ENCODE data around the gene TM4SF4. TPM values are rescaled to one million over a fixed set of nuclear protein-coding genes. Genes with fewer than 3 reads are reported as not detected.
A peak's percentile ranks its signal among the peaks of the same experiment; 100 is the strongest.

TM4SF4 gene
- polyA plus RNA-seq, 3 donors = 0.08 TPM; not detected in 2

GRCh38 chr3:149494022-149494758 lies 19.7 kb downstream of the TM4SF4 start:
- Histone ChIP-seq H3K4me1 (ENCODE audit: control insufficient read depth in 1 of 2, insufficient read depth in 2 of 2, low read length in 2 of 2) (peaks cover 7 to 10% of the 10 kb centered on the region in 2 donors), H3K9ac (ENCODE audit: insufficient read depth, low read length, poor library complexity, severe bottlenecking) (no peak overlapping the region), H2AFZ (ENCODE audit: insufficient read depth, low read depth, low read length, poor library complexity, severe bottlenecking) (no peak overlapping the region), H3K36me3 (replicated peaks in 1 of 2; ENCODE audit: control insufficient read depth in 1 of 2, insufficient read depth in 2 of 2, low read length in 2 of 2) (no peaks in the 10 kb centered on the region), H3K79me2 (ENCODE audit: insufficient read depth, low read length) (no peaks in the 10 kb centered on the region), H3K4me2 (replicated peaks; ENCODE audit: extremely low read depth, low read length, poor library complexity, severe bottlenecking) (no peak overlapping the region), H3K4me3 (replicated peaks in 1 of 3; ENCODE audit: low read depth in 2 of 3, low read length in 3 of 3) (no peak overlapping the region), H3K27me3 (ENCODE audit: control insufficient read depth in 2 of 2, insufficient read depth in 2 of 2, low read length in 2 of 2) (peaks cover 6 to 10% of the 10 kb centered on the region in 2 donors), H3K27ac (ENCODE audit: low read depth in 1 of 2, low read length in 2 of 2) (no peak overlapping the region), H3K9me3 (replicated peaks in 1 of 2; ENCODE audit: control insufficient read depth in 1 of 2, insufficient read depth in 1 of 2, low read length in 2 of 2) (no peaks in the 10 kb centered on the region), H4K20me1 (ENCODE audit: insufficient read depth, low read length) (no peaks in the 10 kb centered on the region)
- WGBS (ENCODE audit: insufficient coverage) = 18% methylated on average over 4 of the region's 11 CpGs
- Mint-ChIP-seq H3K4me1 (peaks cover 21% of the 10 kb centered on the region), H3K4me3 (no peak overlapping the region), H3K27ac (no peak overlapping the region), H3K9me3 (peaks cover 0 to 6% (median 2%) of the 10 kb centered on the region in 7 donors), H3K36me3 (no peaks in the 10 kb centered on the region), H3K27me3 (ENCODE audit: low read depth in 3 of 3) (peaks cover 9 to 20% (median 11%) of the 10 kb centered on the region in 3 donors)
- peak; percentile 49 to 66 (median 64) for DNase-seq
- TF ChIP-seq CTCF (IDR thresholded peaks at IDR 0.05) = peak; percentile 89
- intact Hi-C loops (cut with micrococcal nuclease) = loop anchor here in 1 of 2 donors (10.0 kb wide), 2 partner anchors 49 to 221 kb away; no protein-coding TSS in a partner anchor

- intact Hi-C loops (cut with micrococcal nuclease) = loop anchor here in 1 of 2 donors (10.0 kb wide), 2 partner anchors 50 to 220 kb away; no protein-coding TSS in a partner anchor
- Histone ChIP-seq H3K4me1 (ENCODE audit: control insufficient read depth in 1 of 2, insufficient read depth in 2 of 2, low read length in 2 of 2) (peaks cover 7 to 10% of the 10 kb centered on the region in 2 donors), H3K4me2 (replicated peaks; ENCODE audit: extremely low read depth, low read length, poor library complexity, severe bottlenecking) (no peak overlapping the region), H2AFZ (ENCODE audit: insufficient read depth, low read depth, low read length, poor library complexity, severe bottlenecking) (no peak overlapping the region), H3K36me3 (replicated peaks in 1 of 2; ENCODE audit: control insufficient read depth in 1 of 2, insufficient read depth in 2 of 2, low read length in 2 of 2) (no peaks in the 10 kb centered on the region), H3K9me3 (replicated peaks in 1 of 2; ENCODE audit: control insufficient read depth in 1 of 2, insufficient read depth in 1 of 2, low read length in 2 of 2) (no peaks in the 10 kb centered on the region), H3K9ac (ENCODE audit: insufficient read depth, low read length, poor library complexity, severe bottlenecking) (no peak overlapping the region), H3K27me3 (ENCODE audit: control insufficient read depth in 2 of 2, insufficient read depth in 2 of 2, low read length in 2 of 2) (peaks cover 6 to 10% of the 10 kb centered on the region in 2 donors), H3K4me3 (replicated peaks in 1 of 3; ENCODE audit: low read depth in 2 of 3, low read length in 3 of 3) (no peak overlapping the region), H4K20me1 (ENCODE audit: insufficient read depth, low read length) (no peaks in the 10 kb centered on the region), H3K27ac (ENCODE audit: low read depth in 1 of 2, low read length in 2 of 2) (no peak overlapping the region), H3K79me2 (ENCODE audit: insufficient read depth, low read length) (no peaks in the 10 kb centered on the region)
- TF ChIP-seq CTCF (IDR thresholded peaks at IDR 0.05) = no peak
- Mint-ChIP-seq H3K4me3 (no peak overlapping the region), H3K27ac (peak overlapping the region in 3 of 7 donors; percentile 42 to 78 (median 64)), H3K9me3 (peaks cover 0 to 6% (median 2%) of the 10 kb centered on the region in 7 donors), H3K36me3 (no peaks in the 10 kb centered on the region), H3K4me1 (peaks cover 21% of the 10 kb centered on the region), H3K27me3 (ENCODE audit: low read depth in 3 of 3) (peaks cover 9 to 20% (median 11%) of the 10 kb centered on the region in 3 donors)
- 67% methylated on average over 1 of the region's 6 CpGs for WGBS (ENCODE audit: insufficient coverage)
- DNase-seq = peak; percentile 14 to 69 (median 16)
These were observed 20.5 kb downstream of the TM4SF4 start for GRCh38 chr3:149494759-149495580.
